KOPT-K1 (cell line): ENCODE results near the gene CALM3.
A peak's percentile ranks its signal among the peaks of the same experiment; 100 is the strongest.

Source experiments
- H3K27ac ChIP-seq: fragments of 200-600 bp; sonication (generic); 2 replicates; pipeline ENCODE4 v1.5.1; 2016; ENCODE audit warnings: antibody characterized with exemption, mild to moderate bottlenecking, low read depth, low read length; ENCODE audit not compliant: poor library complexity, severe bottlenecking
- H3K36me3 ChIP-seq: fragments of 200-600 bp; sonication (generic); 2 replicates; pipeline ENCODE4 v1.5.1; 2017; ENCODE audit warnings: antibody characterized with exemption, mild to moderate bottlenecking, low read length, moderate library complexity; ENCODE audit not compliant: insufficient read depth
- H3K9me3 ChIP-seq: fragments of 200-600 bp; sonication (generic); 2 replicates; pipeline ENCODE4 v1.5.1; 2017; ENCODE audit warnings: antibody characterized with exemption, low read length, mild to moderate bottlenecking; ENCODE audit not compliant: insufficient read depth, poor library complexity, severe bottlenecking

CALM3 gene

DNA sequence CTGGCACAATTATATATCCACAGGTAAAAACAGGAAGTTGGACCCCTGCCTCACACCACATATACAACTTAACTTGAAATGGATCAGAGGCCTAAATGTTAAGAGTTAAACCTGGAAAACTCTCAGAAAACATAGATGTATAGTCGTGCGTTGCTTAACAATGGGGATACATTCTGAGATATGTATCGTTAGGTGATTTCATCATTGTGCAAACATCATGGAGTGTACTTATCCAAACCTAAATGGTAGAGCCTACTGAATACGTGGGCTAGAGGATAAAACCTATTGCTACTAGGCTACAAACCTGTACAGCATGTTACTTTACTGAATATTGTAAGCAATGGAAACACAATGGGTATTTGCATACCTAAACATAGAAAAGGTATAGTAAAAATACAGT lies 14.8 kb upstream of the CALM3 start:
- no peak overlapping the region for H3K27ac ChIP-seq
- no peaks in the 10 kb centered on the region for H3K36me3 ChIP-seq
- H3K9me3 ChIP-seq: no peaks in the 10 kb centered on the region

DNA sequence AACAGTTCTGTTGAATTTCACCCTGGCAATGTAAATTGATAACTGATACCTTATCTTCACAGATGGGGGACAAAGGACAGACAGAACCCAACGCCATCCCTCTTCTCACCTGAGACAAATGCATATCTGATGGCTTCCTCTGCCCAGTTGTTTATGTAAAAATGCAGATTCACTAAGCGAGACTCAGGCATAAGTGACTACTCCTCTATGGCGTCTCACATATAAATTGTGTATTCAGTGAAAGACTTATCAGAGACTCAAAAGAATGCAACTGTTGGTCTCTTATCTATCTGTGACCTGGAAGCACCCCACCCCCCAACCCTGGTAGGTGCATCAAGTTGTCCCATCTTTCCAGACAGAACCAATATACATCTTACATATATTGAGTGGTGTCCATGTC lies 13.3 kb upstream of the CALM3 start:
- Histone ChIP-seq H3K27ac (no peak overlapping the region), H3K9me3 (no peaks in the 10 kb centered on the region), H3K36me3 (no peaks in the 10 kb centered on the region)

DNA sequence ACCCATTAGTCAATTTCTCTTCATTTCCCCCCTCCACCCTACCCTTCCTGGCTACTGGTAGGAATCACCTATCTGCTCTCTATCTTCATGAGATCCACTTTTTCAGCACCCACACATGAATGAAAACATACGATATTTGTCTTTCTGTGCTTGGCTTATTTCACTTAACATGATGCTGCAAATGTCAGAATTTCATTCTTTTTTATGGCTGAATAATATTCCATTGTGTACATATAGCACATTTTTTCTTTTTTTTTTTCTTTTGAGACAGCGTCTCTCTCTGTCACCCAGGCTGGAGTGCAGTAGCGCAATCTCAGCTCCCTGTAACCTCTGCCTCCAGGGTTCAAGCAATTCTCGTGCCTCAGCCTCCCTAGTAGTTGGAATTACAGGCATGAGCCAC lies 9.9 kb upstream of the CALM3 start:
- Histone ChIP-seq H3K36me3 (no peaks in the 10 kb centered on the region), H3K9me3 (no peaks in the 10 kb centered on the region), H3K27ac (no peak overlapping the region)

DNA sequence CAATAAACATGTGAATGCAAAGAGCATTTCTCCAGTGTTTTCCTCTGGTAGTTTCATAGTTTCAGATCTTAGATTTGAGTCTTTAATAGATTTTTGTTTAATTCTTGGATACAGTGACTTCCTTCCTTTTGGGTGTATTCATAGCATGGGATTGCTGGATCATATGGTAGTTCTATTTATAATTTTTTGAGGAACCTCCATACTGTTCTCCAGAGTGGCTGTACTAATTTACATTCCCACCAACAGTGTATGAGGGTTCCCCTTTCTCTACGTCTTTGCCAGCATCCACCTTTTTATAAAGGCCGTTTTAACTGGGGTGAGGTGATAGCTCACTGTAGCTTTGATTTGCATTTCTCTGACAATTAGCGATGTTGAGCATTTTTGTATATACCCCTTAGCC lies 9.3 kb upstream of the CALM3 start:
- H3K36me3 ChIP-seq: no peaks in the 10 kb centered on the region
- H3K9me3 ChIP-seq: no peaks in the 10 kb centered on the region
- no peak overlapping the region for H3K27ac ChIP-seq

DNA sequence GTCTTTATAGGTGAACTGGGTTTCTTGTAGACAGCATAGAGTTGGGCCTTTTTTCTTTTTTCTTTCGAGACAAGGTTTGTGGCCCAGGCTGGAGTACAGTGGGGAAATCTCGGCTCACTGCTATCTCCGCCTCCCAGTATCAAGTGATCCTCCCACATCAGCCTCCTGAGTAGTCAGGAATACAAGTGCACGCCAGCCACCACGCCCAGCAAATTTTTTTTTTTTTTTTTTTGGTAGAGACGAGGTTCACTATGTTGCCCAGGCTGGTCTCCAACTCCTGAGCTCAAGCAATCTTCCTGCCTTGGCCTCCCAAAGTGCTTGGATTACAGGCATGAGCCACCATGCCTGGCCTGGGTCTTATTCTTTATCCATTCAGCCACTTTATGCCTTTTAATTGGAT lies 5.1 kb upstream of the CALM3 start:
- Histone ChIP-seq H3K27ac (no peak overlapping the region), H3K36me3 (no peaks in the 10 kb centered on the region), H3K9me3 (peaks cover 14% of the 10 kb centered on the region)

DNA sequence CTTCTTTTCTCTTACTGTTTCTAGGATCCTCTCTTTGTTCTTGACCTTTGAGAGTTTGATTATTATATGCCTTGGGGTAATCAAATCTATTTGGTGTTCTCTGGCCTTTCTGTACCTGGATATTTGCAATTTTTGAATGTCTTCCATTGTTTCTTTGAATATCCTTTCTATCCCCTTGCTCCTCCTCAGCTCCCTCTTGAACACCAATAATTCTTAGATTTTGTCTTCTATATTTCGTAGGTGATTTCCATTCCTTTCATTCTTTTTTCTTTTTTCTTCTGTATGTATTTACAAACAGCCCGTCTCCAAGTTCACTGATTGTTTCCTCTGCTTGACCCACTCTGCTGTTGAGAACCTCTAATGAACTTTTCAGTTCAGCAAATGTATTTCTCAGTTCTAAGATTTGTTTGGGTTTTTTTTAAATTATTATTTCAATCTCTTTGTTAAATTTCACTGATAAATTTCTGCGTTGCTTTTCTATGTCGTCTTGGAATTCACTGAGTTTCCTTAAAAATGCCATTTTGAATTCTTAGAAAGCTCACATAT lies 2.7 kb upstream of the CALM3 start:
- Histone ChIP-seq H3K9me3 (peaks cover 14% of the 10 kb centered on the region), H3K36me3 (0 out of 2 replicates have a peak, but pooled peaks cover under 1% of the 10 kb centered on the region), H3K27ac (no peak overlapping the region)

DNA sequence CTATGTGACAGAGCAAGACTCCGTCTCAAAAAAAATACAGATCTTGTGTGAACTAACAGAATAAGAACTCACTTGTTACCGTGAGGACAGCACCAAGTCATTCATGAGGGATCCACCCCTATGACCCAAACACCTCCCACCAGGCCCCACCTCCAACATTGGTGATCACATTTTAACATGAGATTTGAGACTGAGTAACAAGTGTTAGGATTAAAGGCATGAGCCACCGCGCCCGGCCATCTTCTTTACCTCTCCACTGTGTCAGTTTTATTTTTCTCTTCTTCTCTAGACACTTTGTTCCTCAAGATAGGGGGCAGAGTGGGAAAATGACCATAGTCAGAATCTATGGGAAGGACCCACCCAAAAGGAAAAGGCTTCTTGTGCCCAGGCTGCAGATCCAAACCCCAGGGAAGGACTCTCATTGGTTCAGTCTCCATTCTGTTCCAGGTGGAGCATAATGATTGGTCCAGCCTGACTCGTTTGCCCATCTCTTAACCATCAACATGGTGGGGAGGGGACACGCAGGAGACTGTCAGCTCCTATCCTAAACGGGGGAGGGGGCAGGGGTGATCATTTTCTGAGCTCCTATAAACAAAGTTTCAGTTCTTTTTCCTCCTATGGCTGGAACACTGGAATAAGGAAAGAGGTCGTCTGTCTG lies 1.3 kb upstream of the CALM3 start:
- Histone ChIP-seq H3K36me3 (peaks cover 8% of the 10 kb centered on the region), H3K9me3 (peaks cover 14% of the 10 kb centered on the region), H3K27ac (peak overlapping the region; percentile 97)

- peak overlapping the region; percentile 97 for H3K27ac ChIP-seq
These were observed 479 bp upstream of the CALM3 start for GRCh38 chr19:46600384-46601317.

DNA sequence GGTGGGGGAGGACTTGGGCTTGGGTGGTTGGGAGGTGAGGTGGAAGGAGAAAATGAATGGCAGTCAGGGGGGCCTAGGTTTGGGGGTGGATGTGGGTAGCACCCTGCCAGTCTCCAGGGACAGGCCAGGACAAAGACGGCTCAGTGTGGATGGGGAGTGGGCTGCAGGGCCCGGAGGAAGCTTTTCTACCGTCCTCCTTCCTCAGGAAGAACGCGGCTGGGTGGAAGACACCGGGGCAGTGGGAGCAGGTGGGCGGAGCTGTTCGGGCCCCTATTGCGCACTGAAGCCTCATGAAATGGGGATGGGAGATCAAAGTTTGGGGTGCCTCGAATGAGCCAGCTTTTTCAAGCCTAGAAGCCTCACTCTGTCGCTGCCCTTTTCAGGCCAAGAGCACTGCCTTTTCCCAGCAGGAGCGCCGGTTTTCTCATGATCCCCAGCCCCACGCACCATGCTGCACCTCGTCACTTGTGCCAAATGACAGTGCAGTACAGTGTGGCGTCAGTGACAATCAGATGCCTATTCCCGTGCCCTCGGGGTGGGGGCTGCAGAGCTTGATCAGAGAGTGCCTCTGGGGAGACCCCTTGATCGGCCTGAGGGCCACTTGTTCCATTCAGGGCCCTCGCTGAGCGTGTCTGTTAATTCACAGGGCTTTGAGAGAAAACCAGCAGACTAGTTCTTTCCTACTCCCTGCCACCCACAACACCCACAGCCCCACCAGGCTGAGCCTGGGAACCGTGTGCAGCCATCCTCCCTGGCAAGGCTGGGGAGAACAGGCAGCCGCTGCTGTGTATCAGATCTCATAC lies 1.5 kb downstream of the CALM3 start:
- peaks cover 14% of the 10 kb centered on the region for H3K9me3 ChIP-seq
- H3K36me3 ChIP-seq: peaks cover 35% of the 10 kb centered on the region
- peak overlapping the region; percentile 97 for H3K27ac ChIP-seq

More at GRCh38 chr19:46600384-46601317, 479 bp upstream of the CALM3 start:
- Histone ChIP-seq H3K36me3 (peaks cover 16% of the 10 kb centered on the region), H3K9me3 (peaks cover 14% of the 10 kb centered on the region)

GRCh38 chr19:46603195-46603637 lies 2.1 kb downstream of the CALM3 start:
- H3K27ac ChIP-seq: peak overlapping the region; percentile 97
- H3K36me3 ChIP-seq: peaks cover 42% of the 10 kb centered on the region

DNA sequence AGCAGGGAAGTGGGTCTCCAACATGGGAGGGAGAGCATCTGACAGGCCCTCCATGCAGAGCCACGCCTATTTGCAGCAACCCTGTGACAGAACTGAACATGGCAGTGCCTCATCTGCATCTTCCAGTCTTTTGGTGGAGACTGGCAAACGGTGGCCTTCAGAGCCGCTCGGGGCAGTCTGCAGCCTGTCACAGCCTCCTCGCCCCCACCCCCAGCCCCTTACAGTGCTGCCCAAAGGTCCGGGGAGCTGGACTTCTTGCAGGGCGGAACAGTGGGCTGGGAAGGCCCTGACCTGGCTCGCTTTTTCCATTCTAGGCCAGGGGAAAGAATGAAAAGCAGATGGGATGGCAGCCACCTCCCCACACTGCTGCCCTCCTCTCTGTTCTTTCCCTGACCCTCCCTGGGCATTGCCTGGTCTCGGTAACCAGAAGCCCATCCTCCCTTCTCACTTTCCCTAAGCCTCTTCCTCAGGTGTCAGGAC lies 2.7 kb downstream of the CALM3 start:
- H3K36me3 ChIP-seq: peaks cover 47% of the 10 kb centered on the region
- no peak overlapping the region for H3K27ac ChIP-seq
- peaks cover 5% of the 10 kb centered on the region for H3K9me3 ChIP-seq

More at GRCh38 chr19:46603195-46603637, 2.1 kb downstream of the CALM3 start:
- peaks cover 10% of the 10 kb centered on the region for H3K9me3 ChIP-seq

DNA sequence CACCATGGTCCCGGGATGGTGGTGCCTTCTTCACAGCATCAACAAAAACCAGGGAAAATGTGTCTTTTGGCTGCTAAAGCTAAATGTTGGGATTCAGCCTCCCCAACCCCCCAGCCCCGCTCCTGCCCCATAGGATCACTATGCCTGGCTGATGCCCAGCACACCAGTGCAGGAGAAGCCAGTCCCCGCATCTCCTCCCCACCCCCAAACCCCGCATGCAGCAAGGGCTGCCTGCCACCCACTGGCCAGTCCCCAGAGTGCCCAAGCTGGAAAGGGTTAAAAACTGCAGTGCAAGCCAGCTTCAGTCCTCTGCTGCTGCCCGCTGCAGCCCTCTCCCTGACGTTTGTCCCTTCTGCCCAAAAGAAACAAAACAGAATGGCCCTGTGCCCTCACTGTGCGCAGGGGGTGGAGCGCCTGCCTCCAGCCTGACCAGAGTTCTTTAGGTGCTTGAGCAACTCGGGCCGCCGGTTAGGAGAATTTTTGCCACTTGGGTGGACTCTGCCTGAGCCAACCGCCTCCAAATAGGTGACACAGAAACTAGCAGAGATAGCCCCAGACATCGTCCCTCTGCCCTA lies 3.7 kb downstream of the CALM3 start:
- Histone ChIP-seq H3K36me3 (peaks cover 58% of the 10 kb centered on the region), H3K9me3 (no peaks in the 10 kb centered on the region), H3K27ac (no peak overlapping the region)

DNA sequence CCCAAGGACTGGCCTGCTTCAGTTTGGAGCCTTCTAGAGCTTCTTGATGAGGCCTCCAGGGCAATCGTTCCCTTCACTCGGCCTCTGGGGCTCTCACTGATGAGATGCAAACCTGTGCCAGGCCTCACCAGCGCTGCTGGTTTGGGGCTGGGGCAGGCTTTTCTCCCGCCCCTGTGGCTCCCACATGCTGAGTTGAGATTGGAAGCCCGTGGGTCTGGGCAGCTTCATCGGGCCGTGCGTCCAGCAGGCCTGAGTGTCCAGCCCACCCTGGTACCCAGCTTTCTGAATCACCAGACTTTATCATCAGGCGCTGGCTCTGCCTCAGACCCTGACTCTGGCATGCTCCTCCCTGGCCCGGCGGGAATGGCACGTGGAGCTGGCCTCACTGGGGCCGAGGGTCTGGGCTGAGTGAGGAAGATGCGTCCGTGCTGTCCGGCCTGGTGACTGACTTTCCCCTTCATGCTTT lies 4.3 kb downstream of the CALM3 start:
- peaks cover 62% of the 10 kb centered on the region for H3K36me3 ChIP-seq
- H3K27ac ChIP-seq: no peak overlapping the region

GRCh38 chr19:46606019-46606418 lies 4.9 kb downstream of the CALM3 start:
- peaks cover 69% of the 10 kb centered on the region for H3K36me3 ChIP-seq
- no peak overlapping the region for H3K27ac ChIP-seq
- no peaks in the 10 kb centered on the region for H3K9me3 ChIP-seq

More for the DNA sequence above, 4.3 kb downstream of the CALM3 start:
- no peaks in the 10 kb centered on the region for H3K9me3 ChIP-seq
